DND-41 (cell line): ENCODE results near the gene LEMD2.

Experiments used
- CTCF ChIP-seq: IDR thresholded peaks from 2 replicates; pipeline ENCODE4 v1.5.1; 2012; ENCODE audit warnings: borderline replicate concordance, low read length, moderate library complexity, mild to moderate bottlenecking; ENCODE audit not compliant: poor library complexity, severe bottlenecking; ENCODE audit errors: extremely low read depth
- EZH2 ChIP-seq: IDR thresholded peaks from 3 replicates; pipeline ENCODE4 v1.6.1; 2012; ENCODE audit warnings: borderline replicate concordance, low read depth, mild to moderate bottlenecking, moderate library complexity, low read length, inconsistent platforms; ENCODE audit not compliant: severe bottlenecking

- TF ChIP-seq CTCF, result no peak
- no peak for TF ChIP-seq EZH2
Observed at GRCh38 chr6:33818293-33818692, 29.4 kb upstream of the LEMD2 start.
